ENCODE measurements around the gene AASDH.

DNA sequence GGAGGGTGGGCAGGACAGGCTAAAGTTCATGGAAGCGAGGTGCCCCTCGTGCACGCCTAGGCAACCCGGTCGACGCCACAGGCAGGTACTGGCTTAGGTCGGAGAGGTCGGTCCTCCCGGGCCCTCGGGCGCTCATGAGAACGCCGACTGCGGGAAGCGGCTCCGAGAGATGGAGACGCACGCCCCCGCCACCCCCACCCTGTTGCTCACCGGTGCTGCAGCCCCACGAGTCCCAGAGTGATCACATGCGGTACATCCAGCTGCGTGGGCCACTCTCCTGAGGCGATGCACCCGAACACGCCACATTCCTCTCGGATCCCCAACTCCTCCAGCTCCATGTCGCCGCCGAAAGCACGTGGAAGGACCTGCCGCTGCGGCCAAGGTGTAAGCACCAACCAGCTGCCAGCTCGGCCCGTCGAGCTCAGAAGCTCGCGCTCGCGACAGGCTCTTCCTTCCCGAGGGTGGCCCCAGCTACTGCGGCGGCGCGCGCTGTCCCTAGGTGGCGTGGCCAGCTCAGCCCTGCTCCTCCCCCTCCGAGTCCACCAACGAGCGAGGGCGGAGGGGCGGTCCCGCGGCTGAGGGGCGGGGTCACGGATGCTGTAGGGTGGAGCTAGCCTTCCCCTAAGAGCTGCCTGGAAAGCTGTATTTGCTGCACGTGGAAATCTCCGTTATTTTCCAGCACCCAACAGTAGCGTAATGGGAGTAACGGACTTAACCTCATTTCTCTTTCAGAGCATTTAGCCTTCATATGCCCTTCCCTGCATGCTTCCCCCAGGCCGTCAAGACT is 48.0 kb upstream of the AASDH start, which contains the start of gene PPAT:
- TF ChIP-seq, protein P1, sequence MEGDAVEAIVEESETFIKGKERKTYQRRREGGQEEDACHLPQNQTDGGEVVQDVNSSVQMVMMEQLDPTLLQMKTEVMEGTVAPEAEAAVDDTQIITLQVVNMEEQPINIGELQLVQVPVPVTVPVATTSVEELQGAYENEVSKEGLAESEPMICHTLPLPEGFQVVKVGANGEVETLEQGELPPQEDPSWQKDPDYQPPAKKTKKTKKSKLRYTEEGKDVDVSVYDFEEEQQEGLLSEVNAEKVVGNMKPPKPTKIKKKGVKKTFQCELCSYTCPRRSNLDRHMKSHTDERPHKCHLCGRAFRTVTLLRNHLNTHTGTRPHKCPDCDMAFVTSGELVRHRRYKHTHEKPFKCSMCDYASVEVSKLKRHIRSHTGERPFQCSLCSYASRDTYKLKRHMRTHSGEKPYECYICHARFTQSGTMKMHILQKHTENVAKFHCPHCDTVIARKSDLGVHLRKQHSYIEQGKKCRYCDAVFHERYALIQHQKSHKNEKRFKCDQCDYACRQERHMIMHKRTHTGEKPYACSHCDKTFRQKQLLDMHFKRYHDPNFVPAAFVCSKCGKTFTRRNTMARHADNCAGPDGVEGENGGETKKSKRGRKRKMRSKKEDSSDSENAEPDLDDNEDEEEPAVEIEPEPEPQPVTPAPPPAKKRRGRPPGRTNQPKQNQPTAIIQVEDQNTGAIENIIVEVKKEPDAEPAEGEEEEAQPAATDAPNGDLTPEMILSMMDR (IDR thresholded peaks at IDR 0.05): no peak
- TF ChIP-seq RFX5 (IDR thresholded peaks at IDR 0.05) (no peak), POLR2A (IDR thresholded peaks at IDR 0.05; ENCODE audit: low read length) (peak; percentile 87), ZSCAN20 (CRISPR knock-in tag; IDR thresholded peaks at IDR 0.05) (no peak), RCOR1 (IDR thresholded peaks at IDR 0.05; ENCODE audit: low read depth, low read length) (no peak)
- TF ChIP-seq, protein P2, sequence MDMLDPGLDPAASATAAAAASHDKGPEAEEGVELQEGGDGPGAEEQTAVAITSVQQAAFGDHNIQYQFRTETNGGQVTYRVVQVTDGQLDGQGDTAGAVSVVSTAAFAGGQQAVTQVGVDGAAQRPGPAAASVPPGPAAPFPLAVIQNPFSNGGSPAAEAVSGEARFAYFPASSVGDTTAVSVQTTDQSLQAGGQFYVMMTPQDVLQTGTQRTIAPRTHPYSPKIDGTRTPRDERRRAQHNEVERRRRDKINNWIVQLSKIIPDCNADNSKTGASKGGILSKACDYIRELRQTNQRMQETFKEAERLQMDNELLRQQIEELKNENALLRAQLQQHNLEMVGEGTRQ (IDR thresholded peaks at IDR 0.05): no peak
- TF ChIP-seq, protein P3, sequence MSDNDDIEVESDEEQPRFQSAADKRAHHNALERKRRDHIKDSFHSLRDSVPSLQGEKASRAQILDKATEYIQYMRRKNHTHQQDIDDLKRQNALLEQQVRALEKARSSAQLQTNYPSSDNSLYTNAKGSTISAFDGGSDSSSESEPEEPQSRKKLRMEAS (IDR thresholded peaks at IDR 0.05): peak; percentile 96
